Measurements from ENCODE around the gene OR2V2. TPM values are rescaled to one million over a fixed set of nuclear protein-coding genes. Genes with fewer than 3 reads are reported as not detected.

Gene OR2V2
- total and polyA plus RNA-seq, 10 of the 15 experiments (the other 5 are each of a cell fraction or from before 2014, with no cell fraction given): 0.26 TPM; not detected in 9

DNA sequence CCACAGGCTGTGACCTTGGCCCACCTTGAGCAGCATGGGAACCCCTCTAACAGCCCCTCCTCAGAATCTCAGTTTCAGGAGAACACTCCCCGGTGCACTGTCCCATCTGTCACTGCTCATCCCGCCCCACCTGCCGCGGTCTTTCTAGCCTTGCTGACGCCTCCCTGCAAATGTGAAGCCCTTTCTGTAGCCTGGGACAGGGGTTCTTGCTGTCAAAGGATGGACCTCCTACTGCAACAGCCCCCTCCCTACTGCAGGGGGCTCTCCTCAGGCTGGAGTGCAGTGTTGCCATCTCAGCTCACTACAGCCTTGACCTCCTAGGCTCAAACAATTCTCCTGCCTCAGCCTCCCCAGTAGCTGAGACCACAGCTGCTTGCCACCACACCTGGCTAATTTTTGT is 36.4 kb upstream of the OR2V2 start:
- H3K27me3 ChIP-seq (replicated peaks in 1 of 2; ENCODE audit: control insufficient read depth in 2 of 2, insufficient read depth in 2 of 2, low read length in 1 of 2): no peaks in the 10 kb centered on the region; a peak in 3 of 4 replicates
- H3K9me3 ChIP-seq (replicated peaks; ENCODE audit: control insufficient read depth, insufficient read depth, low read length): peaks cover 3% of the 10 kb centered on the region; the same call in 1 of the 3 replicates
- no peak for TF ChIP-seq EP300 (IDR thresholded peaks at IDR 0.05; ENCODE audit: borderline replicate concordance in 1 of 2, control insufficient read depth in 1 of 2, low read depth in 2 of 2, low read length in 2 of 2)
- no peak for TF ChIP-seq RCOR1 (conservative IDR thresholded peaks at IDR 0.05; ENCODE audit: low read depth, low read length)
- no peak for TF ChIP-seq YY1 (IDR thresholded peaks at IDR 0.05; ENCODE audit: low read depth, low read length)
- TF ChIP-seq, protein P1, sequence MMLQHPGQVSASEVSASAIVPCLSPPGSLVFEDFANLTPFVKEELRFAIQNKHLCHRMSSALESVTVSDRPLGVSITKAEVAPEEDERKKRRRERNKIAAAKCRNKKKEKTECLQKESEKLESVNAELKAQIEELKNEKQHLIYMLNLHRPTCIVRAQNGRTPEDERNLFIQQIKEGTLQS (IDR thresholded peaks at IDR 0.05; ENCODE audit: borderline replicate concordance, extremely low read depth, low read depth, low read length): no peak
- TF ChIP-seq IRF4 (IDR thresholded peaks at IDR 0.05; ENCODE audit: low read depth, low read length): no peak
- TF ChIP-seq ZNF24 (IDR thresholded peaks at IDR 0.05): no peak
- no peak for TF ChIP-seq BHLHE40 (IDR thresholded peaks at IDR 0.05; ENCODE audit: borderline replicate concordance in 1 of 2, low read depth in 2 of 2, low read length in 1 of 2)
- TF ChIP-seq, protein P2, sequence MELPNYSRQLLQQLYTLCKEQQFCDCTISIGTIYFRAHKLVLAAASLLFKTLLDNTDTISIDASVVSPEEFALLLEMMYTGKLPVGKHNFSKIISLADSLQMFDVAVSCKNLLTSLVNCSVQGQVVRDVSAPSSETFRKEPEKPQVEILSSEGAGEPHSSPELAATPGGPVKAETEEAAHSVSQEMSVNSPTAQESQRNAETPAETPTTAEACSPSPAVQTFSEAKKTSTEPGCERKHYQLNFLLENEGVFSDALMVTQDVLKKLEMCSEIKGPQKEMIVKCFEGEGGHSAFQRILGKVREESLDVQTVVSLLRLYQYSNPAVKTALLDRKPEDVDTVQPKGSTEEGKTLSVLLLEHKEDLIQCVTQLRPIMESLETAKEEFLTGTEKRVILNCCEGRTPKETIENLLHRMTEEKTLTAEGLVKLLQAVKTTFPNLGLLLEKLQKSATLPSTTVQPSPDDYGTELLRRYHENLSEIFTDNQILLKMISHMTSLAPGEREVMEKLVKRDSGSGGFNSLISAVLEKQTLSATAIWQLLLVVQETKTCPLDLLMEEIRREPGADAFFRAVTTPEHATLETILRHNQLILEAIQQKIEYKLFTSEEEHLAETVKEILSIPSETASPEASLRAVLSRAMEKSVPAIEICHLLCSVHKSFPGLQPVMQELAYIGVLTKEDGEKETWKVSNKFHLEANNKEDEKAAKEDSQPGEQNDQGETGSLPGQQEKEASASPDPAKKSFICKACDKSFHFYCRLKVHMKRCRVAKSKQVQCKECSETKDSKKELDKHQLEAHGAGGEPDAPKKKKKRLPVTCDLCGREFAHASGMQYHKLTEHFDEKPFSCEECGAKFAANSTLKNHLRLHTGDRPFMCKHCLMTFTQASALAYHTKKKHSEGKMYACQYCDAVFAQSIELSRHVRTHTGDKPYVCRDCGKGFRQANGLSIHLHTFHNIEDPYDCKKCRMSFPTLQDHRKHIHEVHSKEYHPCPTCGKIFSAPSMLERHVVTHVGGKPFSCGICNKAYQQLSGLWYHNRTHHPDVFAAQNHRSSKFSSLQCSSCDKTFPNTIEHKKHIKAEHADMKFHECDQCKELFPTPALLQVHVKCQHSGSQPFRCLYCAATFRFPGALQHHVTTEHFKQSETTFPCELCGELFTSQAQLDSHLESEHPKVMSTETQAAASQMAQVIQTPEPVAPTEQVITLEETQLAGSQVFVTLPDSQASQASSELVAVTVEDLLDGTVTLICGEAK (IDR thresholded peaks at IDR 0.05; ENCODE audit: borderline replicate concordance): no peak
- TF ChIP-seq, protein P3, sequence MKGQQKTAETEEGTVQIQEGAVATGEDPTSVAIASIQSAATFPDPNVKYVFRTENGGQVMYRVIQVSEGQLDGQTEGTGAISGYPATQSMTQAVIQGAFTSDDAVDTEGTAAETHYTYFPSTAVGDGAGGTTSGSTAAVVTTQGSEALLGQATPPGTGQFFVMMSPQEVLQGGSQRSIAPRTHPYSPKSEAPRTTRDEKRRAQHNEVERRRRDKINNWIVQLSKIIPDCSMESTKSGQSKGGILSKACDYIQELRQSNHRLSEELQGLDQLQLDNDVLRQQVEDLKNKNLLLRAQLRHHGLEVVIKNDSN (IDR thresholded peaks at IDR 0.05; ENCODE audit: borderline replicate concordance, extremely low read length, insufficient read depth, low read depth, low read length): no peak
- TF ChIP-seq FOS (IDR thresholded peaks at IDR 0.05; ENCODE audit: borderline replicate concordance, extremely low read depth, insufficient read length): no peak
- TF ChIP-seq POU2F2 (IDR thresholded peaks at IDR 0.05; ENCODE audit: borderline replicate concordance, low read depth, low read length): no peak
- no peak for TF ChIP-seq CEBPB (IDR thresholded peaks at IDR 0.05; ENCODE audit: borderline replicate concordance in 1 of 2, low read depth in 2 of 2, low read length in 2 of 2)
- no peak for TF ChIP-seq HDGF (IDR thresholded peaks at IDR 0.05)
- TF ChIP-seq, protein P4, sequence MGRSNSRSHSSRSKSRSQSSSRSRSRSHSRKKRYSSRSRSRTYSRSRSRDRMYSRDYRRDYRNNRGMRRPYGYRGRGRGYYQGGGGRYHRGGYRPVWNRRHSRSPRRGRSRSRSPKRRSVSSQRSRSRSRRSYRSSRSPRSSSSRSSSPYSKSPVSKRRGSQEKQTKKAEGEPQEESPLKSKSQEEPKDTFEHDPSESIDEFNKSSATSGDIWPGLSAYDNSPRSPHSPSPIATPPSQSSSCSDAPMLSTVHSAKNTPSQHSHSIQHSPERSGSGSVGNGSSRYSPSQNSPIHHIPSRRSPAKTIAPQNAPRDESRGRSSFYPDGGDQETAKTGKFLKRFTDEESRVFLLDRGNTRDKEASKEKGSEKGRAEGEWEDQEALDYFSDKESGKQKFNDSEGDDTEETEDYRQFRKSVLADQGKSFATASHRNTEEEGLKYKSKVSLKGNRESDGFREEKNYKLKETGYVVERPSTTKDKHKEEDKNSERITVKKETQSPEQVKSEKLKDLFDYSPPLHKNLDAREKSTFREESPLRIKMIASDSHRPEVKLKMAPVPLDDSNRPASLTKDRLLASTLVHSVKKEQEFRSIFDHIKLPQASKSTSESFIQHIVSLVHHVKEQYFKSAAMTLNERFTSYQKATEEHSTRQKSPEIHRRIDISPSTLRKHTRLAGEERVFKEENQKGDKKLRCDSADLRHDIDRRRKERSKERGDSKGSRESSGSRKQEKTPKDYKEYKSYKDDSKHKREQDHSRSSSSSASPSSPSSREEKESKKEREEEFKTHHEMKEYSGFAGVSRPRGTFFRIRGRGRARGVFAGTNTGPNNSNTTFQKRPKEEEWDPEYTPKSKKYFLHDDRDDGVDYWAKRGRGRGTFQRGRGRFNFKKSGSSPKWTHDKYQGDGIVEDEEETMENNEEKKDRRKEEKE (IDR thresholded peaks at IDR 0.05): no peak
- intact Hi-C loops (cut with micrococcal nuclease; ENCODE audit: unreplicated experiment): no loop called here
- no peaks in the 10 kb centered on the region for H3K4me1 ChIP-seq (ENCODE audit: control insufficient read depth, insufficient read depth, low read length)
- ChIA-PET CTCF (interaction anchor here (1.6 kb wide), 1 partner anchor 23 kb away, joined by 3 read pairs; no protein-coding TSS in a partner anchor), POLR2A (no interaction called here), RAD21 (ENCODE audit: unreplicated experiment) (interaction anchor here (1.3 kb wide), 1 partner anchor 57 kb away, joined by 3 read pairs; no protein-coding TSS in a partner anchor), SMC1A (ENCODE audit: uncharacterized antibody, unreplicated experiment) (no interaction called here)
- no peak overlapping the region for H3K27ac ChIP-seq (ENCODE audit: control insufficient read depth, insufficient read depth)
- H3K36me3 ChIP-seq (ENCODE audit: control insufficient read depth in 2 of 2, insufficient read depth in 2 of 2, low read length in 1 of 2): no peaks in the 10 kb centered on the region
- BruUV-seq (replicated peaks): no TSS peak
- no peak for DNase-seq (ENCODE audit: low read depth, low spot score)
- H3K4me3 ChIP-seq: no peak overlapping the region
- no peak overlapping the region for H2AFZ ChIP-seq (ENCODE audit: control insufficient read depth, low read depth, low read length)
- ATAC-seq: no peak
- H3K9ac ChIP-seq (ENCODE audit: control insufficient read depth, insufficient read depth, low read length): no peak overlapping the region
- H3K4me2 ChIP-seq (ENCODE audit: control insufficient read depth, insufficient read depth): no peak overlapping the region
- FAIRE-seq: no peak
- H4K20me1 ChIP-seq (ENCODE audit: control insufficient read depth, insufficient read depth): no peaks in the 10 kb centered on the region
- 69% methylated on average over 5 of the region's 5 CpGs for WGBS (ENCODE audit: insufficient coverage, insufficient replicate concordance, low lambda C conversion rate, missing lambda C conversion rate)
- in situ Hi-C loops (cut with MboI): no loop called here
- no peaks in the 10 kb centered on the region for H3K79me2 ChIP-seq (ENCODE audit: control insufficient read depth, insufficient read depth, low read length)
